H1 (cell line): ENCODE measurements around the gene ZGLP1. TPM values are rescaled to one million over a fixed set of nuclear protein-coding genes. Genes with fewer than 3 reads are reported as not detected.

ENCODE experiments used
- CBX5 ChIP-seq: fragments of 300-800, 300-1000 bp; sonication (generic); IDR thresholded peaks from 2 replicates; pipeline ENCODE4 v1.7.1; 2016; ENCODE audit warnings: antibody characterized with exemption, low read length, low read depth
- CHD7 ChIP-seq: fragments of 300-600 bp; sonication (generic); IDR thresholded peaks from 2 replicates; pipeline ENCODE4 v1.7.1; 2012; ENCODE audit warnings: low read length, moderate library complexity, mild to moderate bottlenecking, inconsistent platforms; ENCODE audit not compliant: insufficient replicate concordance
- FOSL1 ChIP-seq: IDR thresholded peaks from 2 replicates; pipeline ENCODE4 v1.6.1; 2011; ENCODE audit warnings: mild to moderate bottlenecking, low read depth, low read length, moderate library complexity; ENCODE audit not compliant: insufficient read depth
- HDAC2 ChIP-seq, 2 experiments: fragments of 300-600 bp in 1 of 2; sonication (generic) in 1 of 2; IDR thresholded peaks; 2 replicates each; pipeline ENCODE4 v1.6.1; 2011 to 2012; ENCODE audit warnings: low read depth in 2 of 2, low read length in 2 of 2, mild to moderate bottlenecking in 2 of 2, moderate library complexity in 2 of 2, borderline replicate concordance in 1 of 2, inconsistent platforms in 1 of 2
- JUN ChIP-seq: IDR thresholded peaks from 2 replicates; pipeline ENCODE4 v1.6.1; 2011; ENCODE audit warnings: low read depth, mild to moderate bottlenecking, improper control_type of control experiment, low read length
- JUND ChIP-seq: IDR thresholded peaks from 2 replicates; pipeline ENCODE4 v1.6.1; 2011; ENCODE audit warnings: mild to moderate bottlenecking, improper control_type of control experiment, low read length
- MAFK ChIP-seq: IDR thresholded peaks from 2 replicates; pipeline ENCODE4 v1.6.1; 2012; ENCODE audit warnings: low read depth, mild to moderate bottlenecking, improper control_type of control experiment, low read length
- SIX5 ChIP-seq: IDR thresholded peaks from 2 replicates; pipeline ENCODE4 v1.6.1; 2011; ENCODE audit warnings: mild to moderate bottlenecking, low read depth, low read length
- polyA plus RNA-seq, 7 experiments: library from polyadenylated mRNA; depleted of rRNA in 3 of 7; stranded (reverse) in 5 of 7; unstranded in 2 of 7; fragments of >200 nt in 5 of 7; fragments of 200-250 nt in 2 of 7; gene quantifications; 1 replicate in 5 of 7; 2 replicates in 1 of 7; 4 replicates in 1 of 7; pipeline versions ENCODE4 v1.2.1 to v1.2.3, GENCODE V29; 2011 to 2013; ENCODE audit warnings: missing spikeins in 2 of 7, mixed read lengths in 2 of 7
- total RNA-seq: library from RNA; stranded (reverse); fragmentation: NEBNext Ultra II Directional; extraction: Animal tissue kit (Norgen Biotek cat#: 25700); gene quantifications from 2 replicates; pipeline ENCODE4 v1.2.1, GENCODE V29; 2021

ZGLP1 gene
- total and polyA plus RNA-seq, 2 of the 8 experiments (the other 6 are each of a cell fraction or from before 2014, with no cell fraction given): 4.2 to 5.1 TPM

- TF ChIP-seq CHD7 (no peak), JUN (no peak), SIX5 (no peak), CBX5 (no peak), MAFK (no peak), JUND (no peak), FOSL1 (no peak), HDAC2 (IDR thresholded peaks at IDR 0.05; ENCODE audit: borderline replicate concordance in 1 of 2, low read depth in 2 of 2, low read length in 2 of 2) (no peak)
Observed at GRCh38 chr19:10268071-10268470, 41.5 kb downstream of the ZGLP1 start (continued).
